HepG2 (cell line): ENCODE data around the gene HMG20B. TPM values are rescaled to one million over a fixed set of nuclear protein-coding genes. Genes with fewer than 3 reads are reported as not detected.

ENCODE experiments used
- ATAC-seq: fragments of 200-7000 bp; cut with Tn5 transposase; 3 replicates; pipeline ENCODE4 v1.9.1; 2020; ENCODE audit warnings: mild to moderate bottlenecking, moderate library complexity
- BruUV-seq: library from RNA; stranded (reverse); fragments of 400-500 nt; replicated peaks from 2 replicates; lab custom pipeline; 2021; lab: Mats Ljungman, UMichigan
- CTCF ChIA-PET: fragments of 300-600 bp; formaldehyde crosslinking; extraction: SDS; loops from one replicate; lab custom pipeline; 2021; ENCODE audit warnings: low total read pairs, inconsistent platforms, low intra/inter-chr PET ratio; lab: Yijun Ruan, JAX
- POLR2A ChIA-PET: fragments of 350-600 bp; sonication (Branson Sonifier 250); formaldehyde crosslinking; loops from one replicate; lab custom pipeline; 2020; ENCODE audit warnings: antibody characterized with exemption, inconsistent platforms; lab: Yijun Ruan, JAX
- DNase-seq: peaks from one replicate; pipeline ENCODE4 v3.0.0-alpha.2; 2015; ENCODE audit warnings: low spot score
- FAIRE-seq: peaks from 3 replicates; lab custom pipeline; 2011; peaks lifted over from hg19 to GRCh38; lab: Jason Lieb, UNC
- H2AFZ ChIP-seq: one replicate; pipeline ENCODE4 v1.6.1; 2011; ENCODE audit warnings: low read length, inconsistent platforms
- H3K27ac ChIP-seq: fragments of 300-600 bp; 3 replicates; pipeline ENCODE4 v1.8.0; 2011; ENCODE audit warnings: mixed run types, mild to moderate bottlenecking, mixed read lengths, low read length, inconsistent platforms; ENCODE audit not compliant: insufficient read depth; ENCODE audit errors: extremely low read length
- H3K27me3 ChIP-seq, 2 experiments: fragments of 200-600 bp in 1 of 2; 2 replicates in 1 of 2; 3 replicates in 1 of 2; pipeline versions ENCODE4 v1.6.0 to v1.8.0; 2011; ENCODE audit warnings: low read length in 2 of 2, mild to moderate bottlenecking in 2 of 2, moderate library complexity in 2 of 2, inconsistent platforms in 1 of 2; ENCODE audit not compliant: insufficient read depth in 2 of 2, control insufficient read depth in 1 of 2
- H3K36me3 ChIP-seq, 2 experiments: fragments of 200-600 bp in 1 of 2; replicated peaks in 1 of 2; 2 replicates in 1 of 2; 3 replicates in 1 of 2; pipeline versions ENCODE4 v1.5.1 to v1.8.0; 2011; ENCODE audit warnings: low read length in 2 of 2, inconsistent platforms in 1 of 2; ENCODE audit not compliant: insufficient read depth in 2 of 2, control insufficient read depth in 1 of 2
- H3K4me1 ChIP-seq: 2 replicates; pipeline ENCODE4 v1.5.1; 2012; ENCODE audit warnings: low read length, inconsistent platforms; ENCODE audit not compliant: insufficient read depth
- H3K4me2 ChIP-seq: 2 replicates; pipeline ENCODE4 v1.6.0; 2011; ENCODE audit warnings: low read depth, low read length, inconsistent platforms
- H3K4me3 ChIP-seq, 3 experiments: fragments of 200-600 bp in 1 of 3; sonication (generic), shearing (Covaris generic) in 1 of 3; replicated peaks in 1 of 3; 2 replicates each; pipeline ENCODE4 v1.5.1; 2011 to 2016; ENCODE audit warnings: low read length in 3 of 3, inconsistent platforms in 2 of 3, low read depth in 2 of 3, mild to moderate bottlenecking in 2 of 3, control low read depth in 1 of 3, mixed read lengths in 1 of 3; ENCODE audit not compliant: insufficient read depth in 1 of 3
- H3K79me2 ChIP-seq: one replicate; pipeline ENCODE4 v1.6.1; 2011; ENCODE audit warnings: low read length, inconsistent platforms; ENCODE audit not compliant: insufficient read depth
- H3K9ac ChIP-seq: 2 replicates; pipeline ENCODE4 v1.6.0; 2011; ENCODE audit warnings: mild to moderate bottlenecking, low read depth, low read length, inconsistent platforms; ENCODE audit not compliant: insufficient read depth
- H3K9me3 ChIP-seq: 2 replicates; pipeline ENCODE4 v1.5.1; 2012; ENCODE audit warnings: mild to moderate bottlenecking, low read length
- H4K20me1 ChIP-seq: 2 replicates; pipeline ENCODE4 v1.6.0; 2011; ENCODE audit warnings: inconsistent platforms, mild to moderate bottlenecking, low read length, moderate library complexity; ENCODE audit not compliant: insufficient read depth
- CREB3 ChIP-seq: sonication (generic); formaldehyde crosslinking; IDR thresholded peaks from 2 replicates; pipeline ENCODE4 v1.5.0; 2020; ENCODE audit warnings: missing genetic modification reagents
- MTERF4 ChIP-seq: sonication (generic); formaldehyde crosslinking; IDR thresholded peaks from 2 replicates; pipeline ENCODE4 v1.8.0; 2023; ENCODE audit warnings: mild to moderate bottlenecking, missing genetic modification reagents
- SNAPC2 ChIP-seq: sonication (generic); formaldehyde crosslinking; IDR thresholded peaks from 2 replicates; pipeline ENCODE4 v1.8.1; 2022; ENCODE audit warnings: mild to moderate bottlenecking, missing genetic modification reagents
- TEAD2 ChIP-seq: sonication (generic); formaldehyde crosslinking; IDR thresholded peaks from 2 replicates; pipeline ENCODE4 v1.9.0; 2021; ENCODE audit warnings: missing genetic modification reagents
- ZBTB3 ChIP-seq: sonication (generic); formaldehyde crosslinking; IDR thresholded peaks from 2 replicates; pipeline ENCODE4 v1.4.0; 2020; ENCODE audit warnings: low read depth, mild to moderate bottlenecking, moderate library complexity, missing genetic modification reagents, borderline replicate concordance
- ZNF773 ChIP-seq: sonication (generic); formaldehyde crosslinking; IDR thresholded peaks from 2 replicates; pipeline ENCODE4 v1.4.0; 2020; ENCODE audit warnings: missing genetic modification reagents, borderline replicate concordance
- WGBS: methylation state at CpG from one replicate; pipeline ENCODE4 v1.1.6; 2017; ENCODE audit warnings: low lambda C conversion rate; 5-methylcytosine and 5-hydroxymethylcytosine counted together
- in situ Hi-C: cut with HindIII; loops from 2 replicates; pipeline ENCODE4 v1.10.0; 2017; ENCODE audit warnings: low pct_unique_long_range_greater_than_20kb; ENCODE audit not compliant: extremely low pct_ligation_motif_present
- intact Hi-C: fragments of 100-400 bp; cut with micrococcal nuclease; formaldehyde crosslinking; loops from one replicate; pipeline ENCODE4 v1.10.0; 2022; ENCODE audit not compliant: unreplicated experiment
- polyA plus RNA-seq, 8 experiments: library from polyadenylated mRNA; depleted of rRNA in 3 of 8; stranded (reverse) in 7 of 8; unstranded in 1 of 8; fragments of >200 nt; fragmentation: Illumina TruSeq in 4 of 8; extraction: Trizol in 4 of 8; gene quantifications; 2 replicates each; pipeline versions ENCODE4 v1.2.1 to v1.2.3, GENCODE V29; 2011 to 2016; ENCODE audit warnings: low read depth in 4 of 8, missing spikeins in 1 of 8, mixed read lengths in 1 of 8; ENCODE audit not compliant: insufficient read depth in 1 of 8
- total RNA-seq, 5 experiments: library from RNA; depleted of rRNA; stranded (reverse); fragments of >200 nt; fragmentation: Illumina TruSeq; extraction: Trizol; gene quantifications; 2 replicates each; pipeline ENCODE4 v1.2.3, GENCODE V29; 2016; ENCODE audit warnings: low read depth in 1 of 5
- TF ChIP-seq, protein P1 (sequence below): sonication (generic); formaldehyde crosslinking; IDR thresholded peaks from 2 replicates; pipeline ENCODE4 v1.5.0; 2020; ENCODE audit warnings: mild to moderate bottlenecking, missing genetic modification reagents, borderline replicate concordance

Gene HMG20B
- total and polyA plus RNA-seq, 2 of the 13 experiments (the other 11 are each of a cell fraction or from before 2014, with no cell fraction given), result 23.9 to 29.2 TPM

DNA sequence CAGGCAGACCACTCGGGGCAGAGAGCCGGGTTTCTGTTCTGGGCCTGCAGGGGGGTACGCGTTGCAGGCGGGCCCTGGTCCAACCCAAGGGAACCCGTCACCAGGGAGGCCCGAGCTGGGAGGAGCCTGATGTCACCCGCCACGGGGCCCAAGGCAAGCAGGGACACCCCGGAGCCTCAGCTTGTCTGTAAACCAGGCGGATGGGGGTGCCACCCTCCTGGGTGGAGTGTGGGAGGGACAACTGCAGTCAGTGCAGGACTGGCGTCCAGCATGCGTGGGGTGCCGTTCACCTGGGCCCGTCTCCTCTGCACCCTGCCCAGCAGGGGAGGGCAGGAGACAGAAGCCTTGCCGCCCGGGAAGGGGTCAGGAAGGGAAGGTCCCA lies 46.9 kb downstream of the HMG20B start:
- Histone ChIP-seq H3K36me3 (peaks cover 5 to 6% of the 10 kb centered on the region in 2 experiments; a peak in 2 of 5 replicates), H3K9ac (no peak overlapping the region), H3K9me3 (no peaks in the 10 kb centered on the region), H3K27ac (no peak overlapping the region), H2AFZ (no peak overlapping the region), H3K4me2 (no peak overlapping the region), H3K4me3 (no peak overlapping the region), H3K79me2 (peaks cover 2% of the 10 kb centered on the region), H3K27me3 (no peaks in the 10 kb centered on the region), H3K4me1 (peaks cover 4% of the 10 kb centered on the region; the same call in 1 of the 2 replicates), H4K20me1 (no peaks in the 10 kb centered on the region)
- in situ Hi-C loops (no loop called here), intact Hi-C loops (no loop called here)
- FAIRE-seq, result no peak
- DNase-seq, result no peak
- WGBS, result 96% methylated on average over 9 of the region's 17 CpGs
- POLR2A ChIA-PET, result no interaction called here
- TF ChIP-seq CREB3 (no peak), ZNF773 (CRISPR knock-in tag) (no peak), SNAPC2 (CRISPR knock-in tag) (no peak), ZBTB3 (CRISPR knock-in tag) (no peak), MTERF4 (CRISPR knock-in tag) (no peak), TEAD2 (CRISPR knock-in tag) (no peak)
- TF ChIP-seq, protein P1, sequence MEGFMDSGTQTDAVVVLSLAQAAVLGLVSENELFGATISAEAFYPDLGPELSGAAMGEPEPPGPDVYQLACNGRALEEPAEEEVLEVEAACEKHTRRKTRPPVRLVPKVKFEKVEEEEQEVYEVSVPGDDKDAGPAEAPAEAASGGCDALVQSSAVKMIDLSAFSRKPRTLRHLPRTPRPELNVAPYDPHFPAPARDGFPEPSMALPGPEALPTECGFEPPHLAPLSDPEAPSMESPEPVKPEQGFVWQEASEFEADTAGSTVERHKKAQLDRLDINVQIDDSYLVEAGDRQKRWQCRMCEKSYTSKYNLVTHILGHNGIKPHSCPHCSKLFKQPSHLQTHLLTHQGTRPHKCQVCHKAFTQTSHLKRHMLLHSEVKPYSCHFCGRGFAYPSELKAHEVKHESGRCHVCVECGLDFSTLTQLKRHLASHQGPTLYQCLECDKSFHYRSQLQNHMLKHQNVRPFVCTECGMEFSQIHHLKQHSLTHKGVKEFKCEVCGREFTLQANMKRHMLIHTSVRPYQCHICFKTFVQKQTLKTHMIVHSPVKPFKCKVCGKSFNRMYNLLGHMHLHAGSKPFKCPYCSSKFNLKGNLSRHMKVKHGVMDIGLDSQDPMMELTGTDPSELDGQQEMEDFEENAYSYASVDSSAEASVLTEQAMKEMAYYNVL (CRISPR knock-in tag), result no peak
- no peak for ATAC-seq
- BruUV-seq, result no TSS peak
- CTCF ChIA-PET, result no interaction called here
